Retinal pigment epithelial cell (primary cell): ENCODE measurements around the gene ARSG.

Experiments
- DNase-seq: peaks from one replicate; pipeline ENCODE4 v3.0.0-alpha.2; 2010; ENCODE audit warnings: low read depth
- H3K4me3 ChIP-seq: 2 replicates; pipeline ENCODE4 v1.5.1; 2011; ENCODE audit warnings: mild to moderate bottlenecking, low read length, control low read depth, moderate library complexity
- CTCF ChIP-seq: conservative IDR thresholded peaks from 2 replicates; pipeline ENCODE4 v1.5.1; 2011; ENCODE audit warnings: low read depth, low read length, control low read depth, inconsistent platforms

The ARSG gene

DNA sequence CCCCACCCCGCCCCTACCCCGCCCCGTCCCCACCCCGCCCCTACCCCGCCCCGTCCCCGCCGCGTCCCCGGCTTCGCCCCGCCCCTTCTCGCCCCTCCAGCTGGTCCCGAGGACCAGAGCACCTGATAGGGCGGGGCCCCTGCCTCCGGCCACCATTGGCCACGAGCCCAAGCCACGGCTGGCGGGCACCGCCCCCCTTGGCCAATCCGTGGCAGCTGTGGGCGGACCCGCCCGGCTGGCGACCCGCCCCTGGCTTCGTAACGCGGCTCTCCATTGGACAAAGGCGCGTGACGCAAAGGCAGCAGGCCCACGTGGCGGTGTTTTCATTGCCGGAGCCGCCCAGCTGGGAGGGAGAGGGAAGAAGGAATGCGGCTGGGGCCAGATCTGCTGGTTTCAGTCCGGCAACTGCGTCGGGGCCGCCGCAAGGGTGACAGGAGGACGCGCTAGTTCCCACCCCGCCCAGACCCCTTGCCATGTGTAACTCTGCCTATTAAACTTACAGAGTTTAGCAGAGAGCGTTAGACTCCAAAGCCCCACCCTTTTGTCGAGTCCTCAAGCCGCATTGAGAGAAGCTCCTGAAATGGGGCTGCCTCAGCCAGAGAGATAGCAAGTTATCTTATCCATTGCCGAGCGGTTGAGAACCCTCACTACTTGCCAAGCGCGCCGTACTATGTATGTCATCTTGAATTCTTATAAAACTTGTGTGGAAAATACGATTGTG, 166.4 kb downstream of the ARSG start:
- TF ChIP-seq CTCF = no peak
- H3K4me3 ChIP-seq = peak overlapping the region; percentile 70
- peak; percentile 91 for DNase-seq

DNA sequence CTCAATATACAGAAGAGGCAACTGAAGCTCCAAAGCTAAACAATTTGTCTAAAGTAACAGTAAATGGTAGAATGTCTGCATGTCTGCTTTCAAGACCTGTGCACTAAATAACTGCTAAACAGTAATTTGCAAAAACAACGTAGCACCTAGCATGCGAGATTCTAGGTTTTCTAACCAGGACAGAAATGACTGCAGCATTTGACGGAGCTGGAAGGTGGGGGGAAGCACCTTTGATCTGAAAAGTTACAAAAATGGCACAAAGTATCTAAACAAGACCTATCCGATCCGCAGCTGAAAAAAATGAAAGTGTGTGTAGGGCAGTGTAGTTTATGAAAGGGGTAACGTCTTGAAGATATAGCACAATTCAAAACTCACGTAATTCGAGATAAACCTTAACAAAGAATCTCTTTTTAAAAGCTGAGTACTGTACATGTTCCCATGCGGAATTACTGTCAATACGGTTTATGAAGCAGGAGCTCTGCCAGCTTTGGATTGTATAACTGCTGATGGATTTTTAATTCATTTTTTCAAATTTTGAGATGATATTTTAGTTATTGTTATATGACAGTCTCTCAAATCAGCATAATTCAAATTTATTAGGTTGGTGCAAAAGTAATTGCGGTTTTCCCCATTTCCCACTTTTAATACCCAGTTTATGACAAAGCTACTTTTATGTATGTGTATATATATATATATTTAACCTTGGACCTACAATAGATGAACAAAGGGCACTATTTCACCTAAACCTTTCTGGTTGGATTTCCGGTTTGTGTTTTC, 167.2 kb downstream of the ARSG start:
- no peak for DNase-seq

GRCh38 chr17:68459037-68459639, 167.8 kb downstream of the ARSG start:
- no peak for TF ChIP-seq CTCF
- no peak for DNase-seq
- H3K4me3 ChIP-seq = no peak overlapping the region

More for the DNA sequence above, 167.2 kb downstream of the ARSG start:
- H3K4me3 ChIP-seq = peak overlapping the region; percentile 70
- no peak for TF ChIP-seq CTCF

DNA sequence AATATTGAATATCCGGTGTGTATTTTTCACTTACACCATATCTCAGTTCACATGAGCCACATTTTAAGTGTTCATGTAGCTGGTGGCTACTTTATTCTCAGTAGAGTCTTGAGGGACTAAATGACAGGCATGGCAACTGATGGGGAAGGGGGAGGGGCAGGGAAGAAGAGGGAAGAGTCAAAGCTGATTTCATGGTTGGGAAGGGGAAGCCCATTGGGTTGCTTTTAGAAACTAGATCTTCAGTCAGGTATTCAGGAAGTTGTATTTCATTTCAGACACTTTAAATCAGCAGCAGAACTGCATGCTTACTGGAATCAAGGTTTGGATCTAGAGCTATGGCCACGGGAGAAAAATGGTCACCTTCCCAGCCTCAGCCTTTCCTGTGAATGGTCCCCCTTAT, 168.9 kb downstream of the ARSG start:
- H3K4me3 ChIP-seq = no peak overlapping the region

DNA sequence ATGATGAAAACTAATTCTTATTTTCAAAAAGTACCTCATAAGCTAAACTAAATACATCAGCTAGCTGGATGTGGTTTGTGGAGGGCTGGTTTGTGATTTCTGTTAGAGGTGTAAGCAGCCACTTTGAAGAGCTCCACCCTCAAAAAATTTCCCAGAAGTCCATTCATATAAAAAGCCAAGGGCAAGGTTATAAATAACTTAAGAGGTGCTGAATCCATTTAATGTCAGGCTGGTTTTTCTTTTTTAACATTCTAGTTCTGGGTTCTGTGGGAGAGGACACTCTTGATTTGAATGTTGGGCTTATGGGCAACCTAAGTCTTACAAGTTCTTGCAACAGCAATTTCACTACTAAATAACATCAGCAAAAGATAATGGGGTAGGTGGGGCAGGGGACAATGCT, 169.4 kb downstream of the ARSG start:
- DNase-seq = no peak
- H3K4me3 ChIP-seq = no peak overlapping the region
- no peak for TF ChIP-seq CTCF

More for the DNA sequence above, 168.9 kb downstream of the ARSG start:
- no peak for TF ChIP-seq CTCF
- no peak for DNase-seq

- TF ChIP-seq CTCF = no peak
- no peak overlapping the region for H3K4me3 ChIP-seq
- no peak for DNase-seq
These were observed 169.8 kb downstream of the ARSG start for GRCh38 chr17:68461122-68461539.
